Measurements from ENCODE around the gene TASL.

DNA sequence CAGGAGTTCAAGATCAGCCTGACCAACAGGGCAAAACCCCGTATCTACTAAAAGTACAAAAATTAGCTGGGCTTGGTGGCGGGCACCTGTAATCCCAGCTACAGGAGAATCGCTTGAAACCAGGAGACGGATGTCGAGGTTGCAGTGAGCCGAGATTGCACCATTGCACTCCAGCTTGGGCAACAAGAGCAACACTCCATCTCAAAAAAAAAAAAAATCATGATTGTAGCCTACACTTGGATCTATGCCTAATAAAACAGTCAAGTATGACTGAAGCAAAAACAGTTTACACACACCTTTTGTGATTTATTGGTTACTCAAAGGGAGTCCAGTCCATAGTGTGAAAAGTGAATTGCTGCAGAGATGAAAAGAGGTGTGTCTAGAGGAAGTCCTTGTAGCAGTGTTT is 34.7 kb upstream of the TASL start:
- no peak for TF ChIP-seq CTCF (IDR thresholded peaks at IDR 0.05; ENCODE audit: insufficient read depth, low read depth, low read length)
- TF ChIP-seq EZH2 (IDR thresholded peaks at IDR 0.05; ENCODE audit: insufficient read depth, low read length) = no peak
